ENCODE measurements around the gene SHKBP1. TPM values are rescaled to one million over a fixed set of nuclear protein-coding genes. Genes with fewer than 3 reads are reported as not detected.

The SHKBP1 gene
- total RNA-seq, 2 donors from 2014 or later: 15.8 to 35.6 TPM

DNA sequence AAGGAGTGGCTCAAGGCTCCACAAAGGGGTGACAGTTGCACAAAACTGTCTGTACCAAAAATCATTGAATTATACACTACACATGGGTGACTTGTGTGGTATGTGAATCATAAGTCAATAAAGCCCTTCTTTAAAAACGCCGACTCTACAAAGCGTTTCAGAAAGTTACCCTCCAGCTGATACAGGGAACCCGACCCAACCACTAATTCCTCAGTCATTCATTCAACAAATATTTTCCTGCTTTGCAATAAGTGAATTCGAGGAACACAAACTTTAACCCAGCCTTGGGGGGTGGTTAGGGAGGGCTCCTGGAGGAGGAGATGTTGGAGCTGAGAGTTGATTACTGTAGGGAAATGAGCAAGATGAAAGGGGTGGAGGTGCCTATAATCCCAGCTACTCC lies 56.5 kb downstream of the SHKBP1 start:
- no peak overlapping the region for H3K27ac ChIP-seq
- no peaks in the 10 kb centered on the region for H3K27me3 ChIP-seq
- TF ChIP-seq, protein P1, sequence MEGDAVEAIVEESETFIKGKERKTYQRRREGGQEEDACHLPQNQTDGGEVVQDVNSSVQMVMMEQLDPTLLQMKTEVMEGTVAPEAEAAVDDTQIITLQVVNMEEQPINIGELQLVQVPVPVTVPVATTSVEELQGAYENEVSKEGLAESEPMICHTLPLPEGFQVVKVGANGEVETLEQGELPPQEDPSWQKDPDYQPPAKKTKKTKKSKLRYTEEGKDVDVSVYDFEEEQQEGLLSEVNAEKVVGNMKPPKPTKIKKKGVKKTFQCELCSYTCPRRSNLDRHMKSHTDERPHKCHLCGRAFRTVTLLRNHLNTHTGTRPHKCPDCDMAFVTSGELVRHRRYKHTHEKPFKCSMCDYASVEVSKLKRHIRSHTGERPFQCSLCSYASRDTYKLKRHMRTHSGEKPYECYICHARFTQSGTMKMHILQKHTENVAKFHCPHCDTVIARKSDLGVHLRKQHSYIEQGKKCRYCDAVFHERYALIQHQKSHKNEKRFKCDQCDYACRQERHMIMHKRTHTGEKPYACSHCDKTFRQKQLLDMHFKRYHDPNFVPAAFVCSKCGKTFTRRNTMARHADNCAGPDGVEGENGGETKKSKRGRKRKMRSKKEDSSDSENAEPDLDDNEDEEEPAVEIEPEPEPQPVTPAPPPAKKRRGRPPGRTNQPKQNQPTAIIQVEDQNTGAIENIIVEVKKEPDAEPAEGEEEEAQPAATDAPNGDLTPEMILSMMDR (IDR thresholded peaks at IDR 0.05): no peak
- H3K9me3 ChIP-seq: no peaks in the 10 kb centered on the region
- H3K36me3 ChIP-seq: peaks cover 6% of the 10 kb centered on the region
- no peak for DNase-seq (ENCODE audit: low spot score)
- no peak overlapping the region for H3K4me3 ChIP-seq
- peaks cover 0 to 11% of the 10 kb centered on the region in 2 donors for H3K4me1 ChIP-seq

DNA sequence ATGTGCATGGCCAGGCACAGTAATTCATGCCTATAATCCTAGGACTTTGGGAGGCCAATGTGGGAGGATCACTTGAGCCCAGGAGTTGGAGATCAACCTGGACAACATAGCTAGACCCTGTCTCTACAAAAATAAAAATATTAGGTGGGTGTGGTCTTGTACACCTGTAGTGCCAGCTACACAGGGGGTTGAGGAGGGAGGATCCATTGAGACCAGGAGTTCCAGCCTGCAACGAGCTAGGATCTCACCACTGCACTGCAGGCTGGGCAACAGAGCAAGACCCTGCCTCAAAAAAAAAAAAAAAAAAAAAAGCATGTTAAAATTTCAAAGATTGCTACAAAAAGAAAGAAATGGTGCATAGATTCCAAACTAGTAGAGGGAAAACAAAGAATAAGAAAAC lies 61.7 kb downstream of the SHKBP1 start:
- peaks cover 0 to 20% of the 10 kb centered on the region in 2 donors for H3K4me1 ChIP-seq

DNA sequence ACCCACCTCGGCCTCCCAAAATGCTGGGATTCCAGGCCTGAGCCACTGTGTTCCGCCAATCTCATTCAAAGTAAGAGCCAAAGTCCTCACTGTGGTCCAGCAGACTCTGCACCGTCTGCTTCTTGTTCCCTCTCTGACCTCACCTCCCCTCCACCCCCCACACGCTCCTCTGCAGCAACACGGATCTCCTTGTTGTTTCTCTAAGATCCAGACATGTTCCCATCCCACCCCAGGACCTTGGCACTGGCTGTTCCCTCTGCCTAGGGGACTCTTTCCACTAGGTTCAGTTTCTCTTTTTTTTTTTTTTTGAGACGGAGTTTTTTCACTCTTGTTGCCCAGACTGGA lies 62.9 kb downstream of the SHKBP1 start:
- TF ChIP-seq, protein P1 (IDR thresholded peaks at IDR 0.05): no peak
- H3K36me3 ChIP-seq: no peaks in the 10 kb centered on the region
- no peak for DNase-seq (ENCODE audit: low spot score)
- H3K4me3 ChIP-seq: no peak overlapping the region
- H3K9me3 ChIP-seq: no peaks in the 10 kb centered on the region
- no peaks in the 10 kb centered on the region for H3K27me3 ChIP-seq
- peaks cover 0 to 13% of the 10 kb centered on the region in 2 donors for H3K4me1 ChIP-seq
- H3K27ac ChIP-seq: peak overlapping the region; percentile 42 to 70

More for the DNA sequence above, 61.7 kb downstream of the SHKBP1 start:
- DNase-seq (ENCODE audit: low spot score): no peak
- Histone ChIP-seq H3K27ac (no peak overlapping the region), H3K27me3 (no peaks in the 10 kb centered on the region), H3K36me3 (no peaks in the 10 kb centered on the region), H3K9me3 (no peaks in the 10 kb centered on the region), H3K4me3 (no peak overlapping the region)
- TF ChIP-seq, protein P1 (IDR thresholded peaks at IDR 0.05): no peak

DNA sequence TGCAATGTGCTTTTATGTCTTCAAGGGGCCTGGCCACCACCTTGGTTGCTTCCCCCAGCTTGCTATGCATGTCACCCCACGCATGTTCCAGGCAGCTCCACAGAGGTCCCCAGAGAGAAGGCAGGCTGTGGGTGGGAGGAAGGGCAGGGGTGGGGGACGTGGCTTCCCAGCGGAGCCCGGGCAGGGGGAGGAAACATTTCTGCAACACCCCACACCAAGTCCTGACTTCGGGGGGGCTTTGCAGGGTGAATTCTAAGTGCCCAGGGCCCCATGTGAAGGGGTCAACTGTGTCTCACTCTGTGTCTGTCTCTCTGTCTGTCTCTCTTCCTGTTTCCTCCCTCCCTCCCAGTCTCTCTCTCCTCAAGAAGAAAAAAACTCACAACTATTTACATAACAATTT lies 64.1 kb downstream of the SHKBP1 start:
- Histone ChIP-seq H3K9me3 (no peaks in the 10 kb centered on the region), H3K36me3 (no peaks in the 10 kb centered on the region), H3K4me3 (no peak overlapping the region), H3K27me3 (no peaks in the 10 kb centered on the region), H3K27ac (peak overlapping the region; percentile 42 to 70), H3K4me1 (peaks cover 0 to 19% of the 10 kb centered on the region in 2 donors)
- TF ChIP-seq, protein P1 (IDR thresholded peaks at IDR 0.05): no peak
- DNase-seq (ENCODE audit: low spot score): no peak

Other genes starting within 250 kb of the SHKBP1 start
- gene C19orf47, start 228.5 kb upstream of the SHKBP1 start, total RNA-seq: 10 to 100 TPM; 58.2 to 88.2 TPM
- 100 to 1,000 TPM; 273 to 315 TPM for gene PLD3, start 228.2 kb upstream of the SHKBP1 start, total RNA-seq
- 1 to 10 TPM in 1 of 2 donors, not detected in 1; 1.0 TPM for gene HIPK4, start 186.7 kb upstream of the SHKBP1 start, total RNA-seq
- 1 to 10 TPM; 4.8 to 5.1 TPM for gene PRX, start 163.5 kb upstream of the SHKBP1 start, total RNA-seq
- gene SERTAD1, start 150.9 kb upstream of the SHKBP1 start, total RNA-seq: 10 to 100 TPM; 12.7 to 27.2 TPM
- gene SERTAD3, start 132.5 kb upstream of the SHKBP1 start, total RNA-seq: 10 to 100 TPM; 19.2 to 25.4 TPM
- 100 to 1,000 TPM; 123 to 199 TPM for gene BLVRB, start 111.1 kb upstream of the SHKBP1 start, total RNA-seq
- 1 to 10 TPM; 5.2 to 5.5 TPM for gene SPTBN4, start 109.9 kb upstream of the SHKBP1 start, total RNA-seq
- 100 to 1,000 TPM; 152 to 257 TPM for gene LTBP4, start 24.5 kb downstream of the SHKBP1 start, total RNA-seq
- 10 to 100 TPM; 11.2 to 28.1 TPM for gene NUMBL, start 113.8 kb downstream of the SHKBP1 start, total RNA-seq
- gene COQ8B, start 140.0 kb downstream of the SHKBP1 start, total RNA-seq: 10 to 100 TPM; 23.3 to 26.6 TPM
- gene ITPKC, start 140.2 kb downstream of the SHKBP1 start, total RNA-seq: 10 to 100 TPM; 15.2 to 15.6 TPM
- 1 to 10 TPM; 3.7 to 5.3 TPM for gene ACTMAP, start 173.6 kb downstream of the SHKBP1 start, total RNA-seq
- gene SNRPA, start 174.3 kb downstream of the SHKBP1 start, total RNA-seq: 10 to 100 TPM; 30.7 to 32.9 TPM
- gene MIA, start 198.6 kb downstream of the SHKBP1 start, total RNA-seq: 1 to 10 TPM in 1 of 2 donors, not detected in 1; 3.5 TPM
- gene RAB4B, start 201.4 kb downstream of the SHKBP1 start, total RNA-seq: 10 to 100 TPM; 14.6 to 23.6 TPM
- gene EGLN2, start 222.3 kb downstream of the SHKBP1 start, total RNA-seq: 10 to 100 TPM; 41.7 to 61.3 TPM